Esophagus squamous epithelium (tissue), 5 donors: ENCODE data around the gene HBG2. TPM values are rescaled to one million over a fixed set of nuclear protein-coding genes. Genes with fewer than 3 reads are reported as not detected.
"Not testable (repeated sequence)": the region's sequence is repeated elsewhere in the genome, so short reads cannot be mapped to it uniquely, and the experiment has no call there.

Experiments
- DNase-seq: peaks from one replicate; lab custom pipeline; 2025; lab: John Stamatoyannopoulos, UW
- H3K27ac ChIP-seq, 4 donors: fragments of 200-600 bp; sonication (generic); one replicate each; pipeline ENCODE4 v1.5.1; 2016 to 2019; ENCODE audit warnings: mild to moderate bottlenecking in 1 of 4
- H3K27me3 ChIP-seq, 4 donors: fragments of 200-600 bp; sonication (generic); 1 replicate in 3 of 4; 2 replicates in 1 of 4; pipeline versions ENCODE4 v1.5.1 to v1.6.0; 2017 to 2021; ENCODE audit warnings: antibody characterized with exemption in 1 of 4
- H3K36me3 ChIP-seq, 3 donors: fragments of 200-600 bp; sonication (generic); one replicate each; pipeline ENCODE4 v1.5.1; 2016 to 2019
- H3K4me1 ChIP-seq, 3 donors: fragments of 200-600 bp; sonication (generic); one replicate each; pipeline ENCODE4 v1.5.1; 2017 to 2019
- H3K4me3 ChIP-seq, 4 donors: fragments of 200-600 bp; sonication (generic); 1 replicate in 3 of 4; 2 replicates in 1 of 4; pipeline ENCODE4 v1.5.1; 2016 to 2019; ENCODE audit warnings: mild to moderate bottlenecking in 2 of 4, moderate library complexity in 1 of 4
- H3K9me3 ChIP-seq, 3 donors: fragments of 200-600 bp; sonication (generic); one replicate each; pipeline ENCODE4 v1.5.1; 2016 to 2019
- CTCF ChIP-seq, 6 experiments: fragments of 450-650 bp in 4 of 6; fragments of 200-600 bp in 2 of 6; sonication (generic) in 2 of 6; IDR thresholded peaks; one replicate each; pipeline ENCODE4 v1.5.1; 2016 to 2019; ENCODE audit warnings: antibody characterized with exemption in 6 of 6, mild to moderate bottlenecking in 4 of 6, moderate library complexity in 4 of 6
- POLR2A ChIP-seq, 4 donors: fragments of 450-650 bp; IDR thresholded peaks; one replicate each; pipeline ENCODE4 v1.6.1; 2017; ENCODE audit warnings: antibody characterized with exemption in 4 of 4, mild to moderate bottlenecking in 4 of 4, moderate library complexity in 3 of 4
- WGBS, 2 donors: methylation state at CpG; one replicate each; pipeline ENCODE4 v1.1.5; 2018; 5-methylcytosine and 5-hydroxymethylcytosine counted together
- intact Hi-C: fragments of 100-400 bp; cut with DNase I; formaldehyde crosslinking; loops from one replicate; pipeline ENCODE4 v1.15.0; 2022
- total RNA-seq, 4 donors: library from RNA; depleted of rRNA; stranded (reverse); fragments of >200 nt; gene quantifications; one replicate each; pipeline ENCODE4 v1.1.0, GENCODE V29; 2016
- donor health status: DM: yes; HTN: yes; CAD: no.

The HBG2 gene
- total RNA-seq, 4 donors from 2014 or later = not detected

- H3K27me3 ChIP-seq = no peaks in the 10 kb centered on the region
- WGBS, 2 donors = 69 to 71% methylated on average over 2 of the region's 2 CpGs
- intact Hi-C loops = no loop called here
- H3K4me3 ChIP-seq = no peak overlapping the region
- no peaks in the 10 kb centered on the region for H3K4me1 ChIP-seq
- no peaks in the 10 kb centered on the region for H3K36me3 ChIP-seq
- no peak overlapping the region for H3K27ac ChIP-seq
- TF ChIP-seq CTCF (IDR thresholded peaks at IDR 0.05) (no peak), POLR2A (IDR thresholded peaks at IDR 0.05) (no peak)
- no peak for DNase-seq
- H3K9me3 ChIP-seq = no peaks in the 10 kb centered on the region
These were observed 12.5 kb upstream of the HBG2 start for GRCh38 chr11:5267033-5267563.

GRCh38 chr11:5266609-5267008, 12.0 kb upstream of the HBG2 start:
- no peaks in the 10 kb centered on the region for H3K9me3 ChIP-seq
- H3K27ac ChIP-seq = no peak overlapping the region
- H3K4me1 ChIP-seq = no peaks in the 10 kb centered on the region
- TF ChIP-seq POLR2A (IDR thresholded peaks at IDR 0.05) (no peak), CTCF (IDR thresholded peaks at IDR 0.05) (no peak)
- no peak for DNase-seq
- no peaks in the 10 kb centered on the region for H3K27me3 ChIP-seq
- no peaks in the 10 kb centered on the region for H3K36me3 ChIP-seq
- intact Hi-C loops = no loop called here
- no peak overlapping the region for H3K4me3 ChIP-seq

- Histone ChIP-seq H3K36me3 (no peaks in the 10 kb centered on the region), H3K9me3 (no peaks in the 10 kb centered on the region), H3K27ac (no peak overlapping the region), H3K4me1 (no peaks in the 10 kb centered on the region), H3K27me3 (no peaks in the 10 kb centered on the region), H3K4me3 (no peak overlapping the region)
- intact Hi-C loops = no loop called here
- DNase-seq = no peak
- no peak for TF ChIP-seq CTCF (IDR thresholded peaks at IDR 0.05)
- no peak for TF ChIP-seq POLR2A (IDR thresholded peaks at IDR 0.05)
- WGBS, 2 donors = 57 to 58% methylated on average over 2 of the region's 2 CpGs
These were observed 11.3 kb upstream of the HBG2 start for GRCh38 chr11:5265832-5266231.

- intact Hi-C loops = no loop called here
- Histone ChIP-seq H3K27me3 (no peaks in the 10 kb centered on the region), H3K36me3 (no peaks in the 10 kb centered on the region), H3K4me3 (no peak overlapping the region), H3K27ac (no peak overlapping the region), H3K9me3 (no peaks in the 10 kb centered on the region), H3K4me1 (no peaks in the 10 kb centered on the region)
- no peak for DNase-seq
- TF ChIP-seq CTCF (IDR thresholded peaks at IDR 0.05) (no peak), POLR2A (IDR thresholded peaks at IDR 0.05) (no peak)
- 68 to 73% methylated on average over 6 to 7 of the region's 7 CpGs for WGBS, 2 donors
These were observed 4.1 kb upstream of the HBG2 start for GRCh38 chr11:5258543-5259262.

GRCh38 chr11:5257296-5257695, 2.7 kb upstream of the HBG2 start:
- no peaks in the 10 kb centered on the region for H3K4me1 ChIP-seq
- intact Hi-C loops = no loop called here
- H3K27ac ChIP-seq = no peak overlapping the region
- no peak for TF ChIP-seq CTCF (IDR thresholded peaks at IDR 0.05)
- TF ChIP-seq POLR2A (IDR thresholded peaks at IDR 0.05) = no peak
- H3K36me3 ChIP-seq = no peaks in the 10 kb centered on the region
- H3K9me3 ChIP-seq = no peaks in the 10 kb centered on the region
- no peak overlapping the region for H3K4me3 ChIP-seq
- 17 to 23% methylated on average over 2 of the region's 2 CpGs for WGBS, 2 donors
- no peak for DNase-seq
- no peaks in the 10 kb centered on the region for H3K27me3 ChIP-seq

- H3K27me3 ChIP-seq, DNase-seq, H3K36me3 ChIP-seq, H3K9me3 ChIP-seq, H3K27ac ChIP-seq, intact Hi-C loops, H3K4me3 ChIP-seq, H3K4me1 ChIP-seq: not testable (repeated sequence)
- WGBS, 2 donors = 58 to 69% methylated on average over 2 of the region's 2 CpGs
These were observed 558 bp downstream of the HBG2 start for GRCh38 chr11:5254023-5254422.

- H3K4me3 ChIP-seq, H3K4me1 ChIP-seq, H3K36me3 ChIP-seq, H3K27ac ChIP-seq, intact Hi-C loops, H3K9me3 ChIP-seq, DNase-seq, H3K27me3 ChIP-seq: not testable (repeated sequence)
- WGBS, 2 donors = 90 to 92% methylated on average over 5 of the region's 5 CpGs
These were observed 1.1 kb downstream of the HBG2 start for GRCh38 chr11:5253440-5253839.
